HL-60 (cell line): ENCODE results near the gene CEACAM21.
A peak's percentile ranks its signal among the peaks of the same experiment; 100 is the strongest.

Source experiments
- DNase-seq, 2 experiments: peaks; one replicate each; pipeline ENCODE4 v3.0.0-alpha.2; 2010 to 2020; ENCODE audit warnings: low read depth in 1 of 2, low spot score in 1 of 2
- H3K27ac ChIP-seq: fragments of 250-450 bp; sonication (Bioruptor Pico); replicated peaks from 2 replicates; pipeline ENCODE4 v1.5.1; 2020; ENCODE audit warnings: mild to moderate bottlenecking, moderate library complexity
- H3K27me3 ChIP-seq: fragments of 250-450 bp; sonication (Bioruptor Pico); 2 replicates; pipeline ENCODE4 v1.5.1; 2021; ENCODE audit warnings: mild to moderate bottlenecking, moderate library complexity; ENCODE audit not compliant: insufficient read depth, poor library complexity, severe bottlenecking
- H3K4me3 ChIP-seq: replicated peaks from 2 replicates; pipeline ENCODE4 v1.5.1; 2011; ENCODE audit warnings: mild to moderate bottlenecking, control low read depth, low read length; ENCODE audit not compliant: insufficient read depth
- CTCF ChIP-seq: IDR thresholded peaks from one replicate; pipeline ENCODE4 v1.5.1; 2011; ENCODE audit warnings: low read length, control low read depth, inconsistent platforms; ENCODE audit not compliant: insufficient read depth
- GABPA ChIP-seq: IDR thresholded peaks from 2 replicates; pipeline ENCODE4 v1.6.1; 2012; ENCODE audit warnings: low read depth
- POLR2AphosphoS5 ChIP-seq: IDR thresholded peaks from 2 replicates; pipeline ENCODE4 v1.6.1; 2012; ENCODE audit warnings: low read depth
- SPI1 ChIP-seq: IDR thresholded peaks from 2 replicates; pipeline ENCODE4 v1.6.1; 2012; ENCODE audit warnings: low read depth, mild to moderate bottlenecking, borderline replicate concordance
- TF ChIP-seq, protein P1 (sequence below): IDR thresholded peaks from 2 replicates; pipeline ENCODE4 v1.6.1; 2012; ENCODE audit warnings: low read depth; ENCODE audit not compliant: insufficient replicate concordance

CEACAM21 gene

DNA sequence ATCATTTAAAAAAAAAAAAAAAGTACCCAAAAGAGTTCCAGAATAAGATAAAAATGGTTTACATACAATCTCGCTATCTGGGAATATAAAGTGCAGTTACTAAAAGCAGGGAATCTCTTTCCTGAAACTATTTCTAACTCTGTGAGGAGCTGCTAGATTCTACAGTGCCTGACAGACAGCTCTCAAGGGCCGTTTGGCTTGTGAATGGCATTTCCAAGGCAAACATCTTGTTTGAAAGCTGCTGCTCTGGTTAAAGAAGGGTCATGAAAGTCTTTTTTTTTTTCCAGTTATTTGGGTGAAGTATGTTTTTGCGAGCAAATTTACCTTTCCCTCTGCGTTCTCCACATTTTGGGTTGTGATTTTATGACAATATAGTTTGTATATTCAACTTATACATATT is 29.0 kb upstream of the CEACAM21 start:
- TF ChIP-seq POLR2AphosphoS5 (no peak), CTCF (no peak), SPI1 (no peak)
- TF ChIP-seq, protein P1, sequence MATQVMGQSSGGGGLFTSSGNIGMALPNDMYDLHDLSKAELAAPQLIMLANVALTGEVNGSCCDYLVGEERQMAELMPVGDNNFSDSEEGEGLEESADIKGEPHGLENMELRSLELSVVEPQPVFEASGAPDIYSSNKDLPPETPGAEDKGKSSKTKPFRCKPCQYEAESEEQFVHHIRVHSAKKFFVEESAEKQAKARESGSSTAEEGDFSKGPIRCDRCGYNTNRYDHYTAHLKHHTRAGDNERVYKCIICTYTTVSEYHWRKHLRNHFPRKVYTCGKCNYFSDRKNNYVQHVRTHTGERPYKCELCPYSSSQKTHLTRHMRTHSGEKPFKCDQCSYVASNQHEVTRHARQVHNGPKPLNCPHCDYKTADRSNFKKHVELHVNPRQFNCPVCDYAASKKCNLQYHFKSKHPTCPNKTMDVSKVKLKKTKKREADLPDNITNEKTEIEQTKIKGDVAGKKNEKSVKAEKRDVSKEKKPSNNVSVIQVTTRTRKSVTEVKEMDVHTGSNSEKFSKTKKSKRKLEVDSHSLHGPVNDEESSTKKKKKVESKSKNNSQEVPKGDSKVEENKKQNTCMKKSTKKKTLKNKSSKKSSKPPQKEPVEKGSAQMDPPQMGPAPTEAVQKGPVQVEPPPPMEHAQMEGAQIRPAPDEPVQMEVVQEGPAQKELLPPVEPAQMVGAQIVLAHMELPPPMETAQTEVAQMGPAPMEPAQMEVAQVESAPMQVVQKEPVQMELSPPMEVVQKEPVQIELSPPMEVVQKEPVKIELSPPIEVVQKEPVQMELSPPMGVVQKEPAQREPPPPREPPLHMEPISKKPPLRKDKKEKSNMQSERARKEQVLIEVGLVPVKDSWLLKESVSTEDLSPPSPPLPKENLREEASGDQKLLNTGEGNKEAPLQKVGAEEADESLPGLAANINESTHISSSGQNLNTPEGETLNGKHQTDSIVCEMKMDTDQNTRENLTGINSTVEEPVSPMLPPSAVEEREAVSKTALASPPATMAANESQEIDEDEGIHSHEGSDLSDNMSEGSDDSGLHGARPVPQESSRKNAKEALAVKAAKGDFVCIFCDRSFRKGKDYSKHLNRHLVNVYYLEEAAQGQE = no peak
- H3K27me3 ChIP-seq = no peaks in the 10 kb centered on the region
- no peak for DNase-seq

DNA sequence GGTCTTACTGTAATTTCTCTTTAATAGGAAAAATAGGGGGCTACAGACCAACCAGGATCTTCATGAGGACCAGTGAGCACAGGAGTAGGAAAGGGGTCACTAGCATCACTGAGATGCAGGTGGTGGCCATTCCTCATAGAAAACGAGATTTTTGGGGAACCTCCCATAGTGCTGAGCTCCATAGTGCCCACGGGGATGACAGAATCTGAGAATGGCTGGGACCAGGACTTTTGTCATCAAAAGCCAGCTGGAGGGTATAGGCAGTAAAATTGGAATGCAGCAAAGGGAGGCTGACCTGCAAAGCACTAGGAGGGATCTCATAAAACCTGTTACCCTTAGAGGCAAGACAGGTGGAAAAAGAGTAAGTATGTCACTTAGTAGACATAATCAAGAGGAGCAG is 28.4 kb upstream of the CEACAM21 start:
- no peaks in the 10 kb centered on the region for H3K27me3 ChIP-seq
- peak overlapping the region; percentile 75 for H3K27ac ChIP-seq
- TF ChIP-seq CTCF (no peak), SPI1 (no peak), GABPA (no peak), POLR2AphosphoS5 (no peak)
- TF ChIP-seq, protein P1 = no peak
- H3K4me3 ChIP-seq = no peak overlapping the region
- no peak for DNase-seq

More for the DNA sequence above, 29.0 kb upstream of the CEACAM21 start:
- peak overlapping the region; percentile 84 for H3K27ac ChIP-seq
- no peak overlapping the region for H3K4me3 ChIP-seq

DNA sequence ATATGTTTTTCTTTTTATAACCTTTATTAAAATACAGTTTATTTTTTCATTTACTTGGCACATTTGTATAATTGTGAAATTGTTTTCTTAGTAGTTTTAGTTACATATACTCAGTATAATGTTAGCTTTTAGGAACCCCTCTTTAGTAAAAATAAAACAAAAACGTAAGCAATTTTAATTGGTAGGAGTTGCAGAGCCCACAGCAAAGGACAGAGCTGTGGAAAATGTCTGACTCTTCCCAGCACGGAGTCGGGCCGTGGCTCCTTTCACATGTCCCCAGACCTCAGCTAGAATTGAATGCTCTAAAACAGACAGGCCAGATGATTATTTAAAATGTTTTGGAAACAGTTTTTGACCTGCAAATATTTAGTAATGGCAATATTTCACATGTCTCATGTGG is 27.9 kb upstream of the CEACAM21 start:
- Histone ChIP-seq H3K27ac (peak overlapping the region; percentile 75), H3K27me3 (no peaks in the 10 kb centered on the region), H3K4me3 (no peak overlapping the region)
- TF ChIP-seq, protein P1 = no peak
- no peak for TF ChIP-seq POLR2AphosphoS5
- no peak for TF ChIP-seq SPI1
- no peak for TF ChIP-seq CTCF
- TF ChIP-seq GABPA = no peak
- DNase-seq = no peak
